Mesodermal cell (in vitro differentiated cells): ENCODE measurements around the gene HSD17B12.
"Not testable (repeated sequence)": the region's sequence is repeated elsewhere in the genome, so short reads cannot be mapped to it uniquely, and the experiment has no call there.

Source experiments
- H3K27ac ChIP-seq: 2 replicates; pipeline ENCODE4 v1.7.0; 2013; ENCODE audit warnings: mild to moderate bottlenecking, low read depth, low read length, moderate library complexity; ENCODE audit not compliant: severe bottlenecking
- H3K36me3 ChIP-seq: 2 replicates; pipeline ENCODE4 v1.7.1; 2013; ENCODE audit warnings: mild to moderate bottlenecking, low read length, moderate library complexity; ENCODE audit not compliant: control insufficient read depth, insufficient read depth
- H3K4me1 ChIP-seq: one replicate; pipeline ENCODE4 v1.7.1; 2013; ENCODE audit warnings: mild to moderate bottlenecking, low read length; ENCODE audit not compliant: insufficient read depth, control insufficient read depth, poor library complexity, severe bottlenecking
- H3K4me3 ChIP-seq: 2 replicates; pipeline ENCODE4 v1.7.0; 2013; ENCODE audit warnings: low read length, control low read depth, mild to moderate bottlenecking; ENCODE audit not compliant: insufficient read depth, poor library complexity, severe bottlenecking; ENCODE audit errors: extremely low read depth
- H3K9me3 ChIP-seq: 2 replicates; pipeline ENCODE4 v1.7.1; 2013; ENCODE audit warnings: mild to moderate bottlenecking, low read length, moderate library complexity; ENCODE audit not compliant: control insufficient read depth
- WGBS, 2 experiments: methylation state at CpG; one replicate each; pipeline ENCODE4 v1.1.5; 2013; ENCODE audit warnings: missing lambda C conversion rate in 2 of 2; ENCODE audit not compliant: insufficient coverage in 2 of 2; 5-methylcytosine and 5-hydroxymethylcytosine counted together

The HSD17B12 gene

DNA sequence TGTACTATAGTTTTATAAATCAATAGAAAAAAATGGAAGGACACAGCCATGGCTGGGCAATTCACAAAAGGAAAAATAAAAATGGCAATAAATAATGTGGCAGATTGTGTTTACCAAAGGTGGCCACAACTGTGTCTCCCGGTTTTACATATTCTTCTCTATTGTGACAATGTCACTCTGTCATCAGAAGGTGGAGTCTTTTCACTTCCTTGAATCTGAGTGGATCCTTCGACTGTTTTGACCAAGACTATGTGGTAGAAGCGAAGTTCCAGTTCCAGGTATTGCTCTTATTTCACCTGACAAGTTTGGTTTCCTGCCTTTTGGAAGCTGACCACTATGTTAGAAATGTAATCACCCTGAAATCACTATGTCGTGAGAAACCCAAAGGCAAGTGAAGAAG is 31.0 kb upstream of the HSD17B12 start:
- H3K4me1 ChIP-seq = no peaks in the 10 kb centered on the region
- H3K27ac ChIP-seq = no peak overlapping the region
- WGBS, 2 experiments = 77 to 90% methylated on average over 3 of the region's 4 CpGs
- peaks cover 6% of the 10 kb centered on the region for H3K36me3 ChIP-seq
- no peaks in the 10 kb centered on the region for H3K9me3 ChIP-seq
- H3K4me3 ChIP-seq = no peak overlapping the region

DNA sequence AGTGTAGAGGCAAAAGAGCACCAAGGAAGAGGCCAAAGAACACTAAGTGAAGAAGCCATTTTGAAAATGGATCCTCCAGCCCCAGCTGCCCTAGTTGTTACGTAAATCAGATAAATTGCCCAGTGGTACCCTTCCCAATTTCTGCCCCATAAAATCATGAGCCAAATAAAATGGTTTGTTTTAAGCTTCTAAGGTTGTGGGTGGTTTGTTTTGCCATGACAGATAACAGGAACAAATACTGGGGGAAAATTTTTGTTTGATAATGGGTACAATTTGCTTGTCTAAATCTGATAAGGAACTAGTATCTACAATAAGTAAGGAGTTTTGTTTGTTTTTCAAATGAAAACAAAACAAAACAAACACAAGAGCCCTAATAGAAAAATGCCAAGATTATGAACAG is 30.6 kb upstream of the HSD17B12 start:
- H3K27ac ChIP-seq = no peak overlapping the region
- H3K4me3 ChIP-seq = no peak overlapping the region
- no peaks in the 10 kb centered on the region for H3K4me1 ChIP-seq
- H3K9me3 ChIP-seq = no peaks in the 10 kb centered on the region
- WGBS, 2 experiments = no CpG with 5 or more reads among the region's 1 CpG
- peaks cover 6% of the 10 kb centered on the region for H3K36me3 ChIP-seq

DNA sequence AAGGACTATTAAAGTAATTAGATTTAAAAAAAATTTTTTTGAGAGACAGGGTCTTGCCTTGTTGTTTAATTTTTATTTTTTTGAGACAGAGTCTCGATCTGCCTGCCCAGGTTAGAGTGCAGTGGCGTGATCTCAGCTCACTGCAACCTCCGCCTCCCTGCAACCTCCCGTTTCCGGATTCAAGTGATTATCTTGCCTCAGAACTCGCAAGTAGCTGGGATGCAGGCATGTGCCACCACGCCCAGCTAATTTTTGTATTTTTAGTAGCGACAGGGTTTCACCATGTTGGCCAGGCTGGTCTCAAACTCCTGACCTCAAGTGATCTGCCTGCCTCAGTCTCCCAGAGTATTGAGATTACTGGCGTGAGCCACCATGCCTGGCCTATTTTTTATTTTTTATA is 17.5 kb upstream of the HSD17B12 start:
- H3K27ac ChIP-seq, H3K4me3 ChIP-seq, H3K4me1 ChIP-seq, H3K36me3 ChIP-seq, H3K9me3 ChIP-seq: not testable (repeated sequence)
- WGBS, 2 experiments = 86 to 88% methylated on average over 8 to 9 of the region's 9 CpGs

- no peak overlapping the region for H3K27ac ChIP-seq
- H3K4me1 ChIP-seq = no peaks in the 10 kb centered on the region
- H3K9me3 ChIP-seq = no peaks in the 10 kb centered on the region
- no peaks in the 10 kb centered on the region for H3K36me3 ChIP-seq
- no peak overlapping the region for H3K4me3 ChIP-seq
- no CpG with 5 or more reads among the region's 1 CpG for WGBS, 2 experiments
Observed at GRCh38 chr11:43664295-43664694, 16.2 kb upstream of the HSD17B12 start.

DNA sequence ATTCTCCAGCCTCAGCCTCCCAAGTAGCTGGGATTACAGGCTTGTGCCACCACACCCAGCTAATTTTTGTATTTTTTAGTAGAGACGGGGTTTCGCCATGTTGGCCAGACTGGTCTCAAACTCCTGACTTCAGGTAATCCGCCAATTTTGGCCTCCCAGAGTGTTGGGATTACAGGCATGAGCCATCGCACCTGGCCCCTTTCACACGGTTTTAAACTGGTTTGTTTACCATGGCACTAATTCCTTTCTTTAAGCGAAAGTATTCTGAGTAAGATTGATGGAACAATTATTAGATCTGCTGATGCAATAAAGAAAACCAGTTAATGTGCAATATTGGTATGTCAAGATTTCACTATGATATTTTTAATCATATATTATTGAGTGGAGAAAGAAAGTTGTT is 9.3 kb upstream of the HSD17B12 start:
- not testable (repeated sequence) for H3K4me1 ChIP-seq, H3K4me3 ChIP-seq, H3K36me3 ChIP-seq, H3K27ac ChIP-seq, H3K9me3 ChIP-seq
- 84 to 96% methylated on average over 4 to 5 of the region's 6 CpGs for WGBS, 2 experiments

DNA sequence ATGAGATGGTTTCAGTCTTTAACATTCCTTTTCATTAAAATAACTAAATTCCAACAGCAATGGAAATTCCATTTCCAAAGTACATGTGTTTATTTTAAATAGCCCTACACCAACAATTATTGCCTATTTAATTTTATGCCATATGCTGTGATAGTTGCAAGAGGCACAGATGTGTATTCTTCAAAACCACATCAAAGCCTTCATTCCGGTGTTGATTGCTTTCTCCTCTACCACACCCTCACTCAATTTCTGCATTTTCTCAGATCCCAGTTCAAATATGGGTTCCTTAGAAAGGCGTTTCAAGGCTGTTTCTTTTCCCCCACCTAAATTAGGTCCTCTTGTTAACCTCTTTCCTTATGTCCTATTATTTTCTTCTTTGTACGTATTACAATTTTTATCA is 6.0 kb upstream of the HSD17B12 start:
- Histone ChIP-seq H3K4me3 (no peak overlapping the region), H3K36me3 (no peaks in the 10 kb centered on the region), H3K9me3 (no peaks in the 10 kb centered on the region), H3K4me1 (no peaks in the 10 kb centered on the region), H3K27ac (no peak overlapping the region)
- 83 to 100% methylated on average over 2 of the region's 3 CpGs for whole genome bisulfite sequencing, 2 experiments

DNA sequence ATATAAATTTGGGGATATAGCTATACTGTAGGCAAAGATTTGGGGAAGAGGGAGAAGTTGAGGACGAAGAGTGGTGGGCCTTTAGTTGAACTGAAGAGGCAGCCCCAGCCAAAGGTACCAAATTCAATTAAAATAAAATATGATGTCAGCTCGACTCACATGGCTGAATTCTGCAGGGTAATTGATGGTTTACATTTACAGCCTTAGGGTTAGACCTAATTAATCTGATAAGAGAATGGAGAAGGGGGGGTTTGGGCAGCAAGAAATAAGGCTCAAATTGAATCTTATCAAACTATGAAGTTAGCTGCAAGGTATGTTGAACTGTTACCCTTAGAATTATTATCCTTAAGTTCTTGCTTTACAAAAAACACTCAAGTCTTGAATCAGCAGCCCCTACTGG is 3.6 kb upstream of the HSD17B12 start:
- Histone ChIP-seq H3K4me3 (no peak overlapping the region), H3K9me3 (no peaks in the 10 kb centered on the region), H3K36me3 (no peaks in the 10 kb centered on the region), H3K4me1 (no peaks in the 10 kb centered on the region), H3K27ac (no peak overlapping the region)
- WGBS, 2 experiments = 71% methylated on average over 1 of the region's 2 CpGs; no CpG with 5 or more reads in 1 of the 2 experiments

DNA sequence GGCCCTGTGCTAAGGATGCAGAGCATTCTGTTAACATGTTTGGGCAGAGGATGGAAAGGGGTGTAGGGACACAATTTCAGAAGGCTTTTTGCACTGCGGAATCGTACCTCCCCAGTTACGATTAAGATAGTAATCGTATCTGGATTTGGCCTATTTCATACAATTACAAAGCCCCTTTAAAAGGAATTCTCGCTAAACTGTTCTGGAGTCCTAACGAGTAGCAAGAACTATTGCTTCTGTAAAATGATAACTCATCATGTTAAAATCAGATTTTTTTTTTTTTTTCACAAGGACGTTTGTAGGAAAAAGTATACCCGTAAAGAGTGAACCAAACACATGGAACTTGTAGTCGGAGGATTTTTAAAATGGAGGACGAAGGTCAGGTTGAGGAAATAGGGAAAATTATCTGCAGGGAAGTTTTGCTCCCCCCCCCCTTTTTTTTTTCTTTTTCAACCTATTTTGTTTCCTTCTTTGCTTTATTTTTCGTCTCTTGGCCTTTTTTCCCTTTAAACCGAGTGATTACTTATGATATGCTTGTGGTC is 934 bp downstream of the HSD17B12 start:
- H3K27ac ChIP-seq = peak overlapping the region; percentile 95
- H3K4me3 ChIP-seq = peak overlapping the region; percentile 72
- peaks cover 22% of the 10 kb centered on the region for H3K4me1 ChIP-seq
- peaks cover 27% of the 10 kb centered on the region for H3K36me3 ChIP-seq
- no peaks in the 10 kb centered on the region for H3K9me3 ChIP-seq
- WGBS, 2 experiments = no CpG with 5 or more reads among the region's 12 CpGs

GRCh38 chr11:43682081-43682480 is 1.5 kb downstream of the HSD17B12 start:
- not testable (repeated sequence) for H3K9me3 ChIP-seq, H3K27ac ChIP-seq
- H3K4me3 ChIP-seq = peak overlapping the region; percentile 72
- H3K4me1 ChIP-seq = peaks cover 26% of the 10 kb centered on the region
- H3K36me3 ChIP-seq = peaks cover 27% of the 10 kb centered on the region
- WGBS, 2 experiments = 86 to 90% methylated on average over 10 to 11 of the region's 11 CpGs

- Histone ChIP-seq H3K36me3 (peaks cover 33% of the 10 kb centered on the region), H3K4me1 (peaks cover 26% of the 10 kb centered on the region), H3K27ac (peak overlapping the region; percentile 68), H3K4me3 (no peak overlapping the region), H3K9me3 (no peaks in the 10 kb centered on the region)
- 80% methylated on average over 1 of the region's 4 CpGs; no CpG with 5 or more reads in 1 of the 2 experiments for WGBS, 2 experiments
Observed at GRCh38 chr11:43685440-43685839, 4.9 kb downstream of the HSD17B12 start.

DNA sequence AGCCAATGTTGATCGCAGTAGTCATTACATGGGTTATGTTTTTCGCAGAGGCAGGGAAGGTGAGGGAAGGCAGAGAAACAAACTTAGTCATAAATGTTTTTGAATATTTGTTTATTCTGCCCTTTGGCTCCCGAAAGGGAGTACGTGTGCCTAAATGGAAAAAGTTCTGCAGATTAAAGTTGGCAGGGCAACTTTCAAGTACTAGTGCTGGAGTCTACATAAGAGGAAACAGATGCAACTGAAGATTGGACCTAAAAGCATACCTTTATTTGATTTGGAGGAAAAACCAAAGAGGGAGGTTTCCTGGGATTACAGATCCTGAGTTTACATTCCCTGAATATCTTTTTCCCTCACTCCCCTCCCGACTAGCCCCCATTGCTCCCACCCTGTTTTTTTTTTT is 5.7 kb downstream of the HSD17B12 start:
- Histone ChIP-seq H3K27ac (peak overlapping the region; percentile 68), H3K9me3 (no peaks in the 10 kb centered on the region), H3K4me1 (peaks cover 26% of the 10 kb centered on the region), H3K36me3 (peaks cover 41% of the 10 kb centered on the region), H3K4me3 (no peak overlapping the region)
- 85 to 92% methylated on average over 4 of the region's 5 CpGs for WGBS, 2 experiments
